Stimulated activated CD4-positive, alpha-beta T cell treated with anti-CD3 and anti-CD28 coated beads, Interleukin-1b, Interleukin-23, amount 100 ng/mL, for 1 hour (primary cell): ENCODE results near the gene AGTPBP1.

Source experiments
- DNase-seq, 2 donors: peaks; one replicate each; pipeline ENCODE4 v3.0.0-alpha.2; 2020; ENCODE audit warnings: low read depth in 2 of 2

AGTPBP1 gene

DNA sequence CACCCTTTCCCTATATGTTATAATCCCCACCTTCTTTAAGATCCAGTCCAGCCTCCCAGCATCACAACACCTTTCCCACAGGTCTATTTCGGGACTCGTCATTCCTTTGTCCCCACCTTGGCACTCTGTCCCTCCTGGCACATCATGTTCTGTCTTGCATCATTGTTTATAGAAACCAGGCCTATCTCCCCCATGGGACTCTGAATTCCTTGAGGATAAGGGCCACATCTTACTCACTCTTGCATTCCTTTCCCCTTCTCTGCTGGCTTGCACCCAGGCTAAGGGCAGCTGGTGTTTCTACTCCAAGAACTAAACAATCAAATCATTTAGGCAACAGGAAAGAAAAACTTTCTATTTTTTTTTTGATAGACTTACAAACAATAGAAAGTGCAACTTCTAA, 205.7 kb downstream of the AGTPBP1 start:
- DNase-seq, result no peak

DNA sequence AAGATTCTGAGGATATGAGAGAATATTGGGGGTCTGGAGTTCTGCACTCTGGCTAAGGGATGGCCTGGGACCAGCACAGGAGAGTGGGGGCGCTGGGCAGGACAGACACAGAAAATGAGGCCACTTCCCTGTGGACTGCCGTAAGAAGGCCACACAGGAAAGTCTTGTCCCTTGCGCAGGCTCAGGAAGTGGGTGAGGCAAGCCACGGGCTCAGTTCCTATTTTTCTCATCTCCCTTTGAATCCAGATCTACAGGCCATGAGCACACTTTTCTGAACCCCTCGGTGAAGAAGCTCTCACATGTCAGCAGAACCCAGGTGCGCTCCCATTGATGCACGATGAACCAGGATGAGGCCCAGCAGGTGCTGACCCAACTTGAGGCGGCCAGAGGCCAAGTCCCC, 207.4 kb downstream of the AGTPBP1 start:
- DNase-seq, result no peak

DNA sequence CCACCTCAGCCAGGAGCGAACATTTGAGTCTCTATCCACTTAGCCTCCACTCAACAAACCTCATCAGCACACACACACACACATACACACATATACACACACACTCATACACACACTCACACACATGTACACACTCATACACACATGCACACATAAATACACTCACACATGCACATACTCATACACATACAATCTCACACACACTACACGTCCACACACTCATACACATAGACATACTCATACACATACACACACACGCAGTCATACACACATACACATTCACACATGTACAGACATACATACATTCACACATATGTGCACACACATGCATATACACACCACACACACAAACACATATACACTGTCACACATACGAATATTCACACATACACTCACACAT, 208.2 kb downstream of the AGTPBP1 start:
- DNase-seq, result no peak

DNA sequence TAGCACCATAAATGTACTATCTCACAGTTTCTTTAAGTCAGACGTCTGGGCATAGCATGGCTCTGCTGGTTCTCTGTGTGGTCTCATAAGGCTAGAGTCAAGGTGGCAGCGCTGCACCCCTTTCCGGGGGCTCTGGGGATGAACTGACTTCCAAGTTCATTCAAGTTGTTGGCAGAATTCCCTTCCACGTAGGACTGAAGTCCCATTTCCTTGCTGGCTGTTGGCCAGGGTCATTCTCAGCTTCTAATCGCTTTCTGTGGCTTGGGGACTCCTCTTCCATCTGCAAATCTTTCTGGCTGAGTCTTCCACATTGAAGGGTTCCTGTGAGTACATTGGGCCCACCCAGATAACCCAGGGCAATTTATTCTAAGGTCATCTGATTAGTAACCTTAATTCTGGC, 211.0 kb downstream of the AGTPBP1 start:
- DNase-seq, result no peak

DNA sequence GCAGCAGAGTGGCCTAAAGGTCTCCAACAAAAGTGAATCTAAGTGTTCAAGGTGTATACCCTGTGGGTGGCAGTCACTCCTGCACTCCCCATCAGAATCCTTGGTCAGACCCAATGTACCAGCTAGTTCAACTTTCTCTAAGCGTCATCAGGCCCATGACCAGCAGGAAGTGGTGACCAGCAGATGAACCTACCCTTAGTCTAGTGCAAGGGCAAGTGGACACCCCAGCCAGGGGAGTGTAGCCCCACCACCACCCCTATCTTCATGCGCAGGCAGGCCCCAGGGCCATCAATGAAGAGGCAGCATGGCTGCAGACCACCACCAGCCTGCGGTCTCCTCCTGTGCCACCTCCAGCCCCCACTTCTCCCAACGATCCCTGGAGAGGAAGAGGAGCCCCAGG, 213.1 kb downstream of the AGTPBP1 start:
- no peak for DNase-seq

DNA sequence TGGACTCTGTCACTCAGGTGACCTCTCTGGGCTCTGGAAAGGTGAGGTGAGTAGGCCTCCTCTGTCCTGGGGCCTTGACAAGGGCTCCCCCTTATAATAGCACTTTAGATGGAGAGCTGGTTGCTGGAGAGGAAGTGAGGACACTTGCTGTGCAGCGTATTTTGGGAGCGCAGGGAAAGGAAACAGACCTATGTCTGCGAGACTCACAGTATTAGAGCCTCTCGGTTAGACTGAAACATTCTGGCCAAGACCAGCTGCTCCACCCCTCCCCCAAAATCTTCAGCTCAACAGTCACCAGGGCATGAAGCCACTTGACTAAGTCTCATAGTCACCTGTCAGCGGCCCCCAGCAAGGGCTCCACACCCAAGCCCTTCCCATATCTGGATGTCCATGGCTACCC, 213.6 kb downstream of the AGTPBP1 start:
- DNase-seq, result no peak

DNA sequence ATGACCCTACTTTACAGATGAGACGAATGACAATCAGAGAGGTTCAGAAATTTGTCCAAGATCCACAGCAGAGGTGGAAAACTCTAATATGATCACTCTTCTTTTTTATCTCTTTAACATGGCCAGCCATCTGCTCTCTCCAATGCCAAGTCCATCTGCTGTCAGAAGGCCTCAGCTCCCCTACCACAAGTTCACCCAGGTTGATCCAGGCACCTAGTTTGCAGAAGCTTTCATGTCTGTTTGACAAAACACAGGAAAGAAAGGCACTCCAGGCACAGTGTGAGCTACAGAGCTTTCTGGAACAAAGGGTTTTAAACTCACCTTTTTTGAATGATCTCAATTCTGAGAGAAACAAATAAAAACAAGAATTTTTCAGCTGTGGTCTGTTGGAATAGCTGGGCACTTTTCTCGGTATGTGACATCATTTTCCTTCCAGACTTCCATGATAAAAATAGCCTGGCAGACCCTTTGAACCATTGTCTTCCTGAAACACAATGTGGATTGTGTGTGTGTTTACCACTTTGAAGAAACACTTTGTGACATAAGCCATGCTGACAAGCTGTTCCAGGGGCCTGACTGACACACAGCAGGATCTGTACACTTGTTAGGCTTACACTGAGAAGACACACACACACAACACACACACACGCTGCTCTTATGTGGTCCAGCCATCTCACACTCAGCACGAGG, 214.3 kb downstream of the AGTPBP1 start:
- DNase-seq, result no peak

DNA sequence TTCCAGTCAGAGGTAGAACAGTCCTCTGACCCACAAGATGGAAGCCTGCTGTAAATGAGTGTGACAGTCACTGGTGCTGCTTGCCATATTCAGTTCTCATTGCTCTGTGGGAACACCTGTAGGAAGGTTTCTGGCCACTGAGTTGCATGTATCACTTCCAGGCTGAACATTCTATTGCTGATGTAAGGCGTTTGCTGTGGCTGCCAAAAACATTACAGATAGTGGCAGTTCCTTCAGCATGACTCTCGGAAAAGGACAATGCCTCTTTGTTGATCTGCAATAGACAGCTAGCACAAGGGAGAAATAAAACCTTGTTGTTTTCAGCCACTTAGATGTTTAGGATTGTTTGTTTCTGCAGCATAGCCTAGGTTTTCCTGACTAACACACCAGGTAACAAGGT, 217.2 kb downstream of the AGTPBP1 start:
- no peak for DNase-seq

DNA sequence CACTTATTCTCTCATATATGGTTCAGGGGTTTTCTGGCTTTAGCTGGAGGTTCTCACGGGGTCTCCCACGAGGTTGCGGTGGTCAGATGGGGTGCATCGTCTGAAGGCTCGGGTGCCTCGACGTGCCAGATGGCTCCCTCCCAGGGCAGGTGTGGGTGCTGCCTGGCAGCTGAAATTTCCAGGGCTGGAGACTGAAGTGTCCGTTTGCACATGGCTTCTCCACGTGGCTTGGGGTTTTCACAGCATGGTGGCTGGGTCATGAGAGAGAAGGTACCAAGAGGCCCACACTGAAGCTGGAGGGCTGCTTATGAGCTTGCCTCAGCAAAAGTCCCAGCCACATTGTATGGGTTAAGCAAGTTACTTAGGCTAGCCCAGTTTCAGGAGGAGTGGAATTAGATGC, 218.6 kb downstream of the AGTPBP1 start:
- no peak for DNase-seq

DNA sequence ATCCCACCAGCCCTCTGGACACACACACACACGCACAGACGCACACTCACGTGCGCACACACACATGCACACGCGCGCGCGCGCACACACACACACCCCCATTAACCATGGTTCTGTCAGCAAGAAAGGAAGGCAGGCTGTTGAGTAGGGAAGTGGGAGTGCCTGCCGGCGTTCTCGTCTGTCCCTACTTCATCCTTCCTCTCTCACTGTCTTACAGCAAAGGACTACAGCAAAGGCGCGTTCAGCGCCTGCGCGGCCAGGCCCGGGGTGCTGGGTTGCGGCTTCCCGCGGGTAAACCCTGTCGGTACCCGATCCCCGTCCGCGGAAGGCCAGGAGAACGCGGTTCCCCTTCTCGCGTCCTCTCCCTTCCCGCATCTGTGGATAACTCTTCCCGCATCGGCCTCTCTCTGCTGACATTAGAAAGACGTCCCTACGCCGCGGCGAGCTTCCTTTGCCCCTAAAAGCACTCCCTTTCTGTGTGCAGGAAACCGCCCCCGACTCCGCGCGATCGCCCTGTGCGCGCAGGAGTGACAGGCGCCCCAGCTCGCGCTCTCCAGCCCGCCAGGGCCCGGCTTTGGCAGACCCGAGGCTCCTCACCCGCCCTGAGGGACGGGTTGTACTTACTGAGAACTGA, 219.2 kb downstream of the AGTPBP1 start:
- DNase-seq, result no peak

DNA sequence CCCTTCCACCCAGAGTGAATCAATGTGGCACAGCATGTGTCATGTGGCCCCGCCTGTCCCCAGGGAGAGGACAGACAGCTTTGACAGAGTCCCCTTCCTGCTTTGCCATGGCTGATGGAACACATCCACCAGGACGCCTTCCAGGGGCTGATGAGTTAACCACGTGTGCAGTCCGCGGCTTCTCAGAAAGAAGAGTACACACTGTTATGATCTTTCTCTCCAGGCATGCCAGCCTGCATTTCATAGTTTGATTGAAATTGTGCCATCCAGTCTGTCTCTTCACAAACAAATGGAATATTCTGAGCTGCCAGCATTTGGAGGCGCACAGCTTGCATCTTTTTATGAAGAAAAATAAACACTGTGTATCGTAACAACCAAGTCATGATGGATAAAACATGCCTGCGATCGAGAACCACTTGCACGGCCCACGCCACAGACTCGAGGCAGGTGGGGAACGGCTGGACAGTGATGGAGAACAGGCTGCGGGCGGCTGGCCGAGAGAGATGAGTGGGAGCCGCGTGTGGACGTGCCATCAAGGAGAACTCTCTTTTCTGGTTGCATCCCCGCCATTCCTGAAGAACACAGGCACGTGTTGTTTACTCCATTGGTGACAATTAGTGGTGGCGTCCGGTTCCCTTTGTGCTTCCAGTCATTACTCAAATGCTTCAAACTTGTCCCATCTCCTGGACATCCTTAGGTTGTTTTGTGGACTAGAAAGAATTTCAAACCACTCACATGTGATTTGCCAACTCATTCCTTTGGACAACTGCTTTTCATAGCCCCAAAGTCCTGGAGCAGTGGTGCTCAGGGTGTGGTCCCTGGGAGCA, 220.2 kb downstream of the AGTPBP1 start:
- no peak for DNase-seq

DNA sequence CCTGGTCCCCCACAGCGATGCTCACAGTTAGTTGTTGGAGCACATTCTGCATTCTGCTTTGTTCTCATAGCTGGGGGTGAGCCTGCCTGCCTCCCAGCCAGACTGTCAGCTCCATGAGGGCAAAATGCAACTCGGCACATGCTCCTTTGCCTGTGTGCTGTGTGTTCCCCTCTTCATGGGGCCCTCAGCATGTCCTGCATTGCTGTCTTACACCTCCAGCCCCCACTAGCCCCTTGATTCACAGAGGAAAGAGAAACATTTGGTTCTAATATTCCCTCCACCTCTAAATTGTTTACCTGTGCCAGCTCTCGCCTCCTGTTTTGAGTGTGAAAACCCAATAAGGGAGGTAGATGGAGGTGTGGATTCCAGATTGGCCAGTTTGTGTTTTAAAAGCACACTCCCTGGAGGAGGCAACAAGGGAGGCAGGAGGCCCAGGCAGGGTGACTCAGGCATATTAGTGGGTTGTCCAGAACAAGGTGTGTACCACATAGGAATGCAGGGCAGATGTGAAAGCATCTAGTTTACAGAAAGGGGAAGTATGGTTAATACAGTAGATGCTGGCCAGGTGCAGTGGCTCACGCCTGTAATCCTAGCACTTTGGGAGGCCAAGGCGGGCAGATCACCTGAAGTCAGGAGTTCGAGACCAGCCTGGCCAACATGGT, 224.6 kb downstream of the AGTPBP1 start:
- DNase-seq, result no peak

DNA sequence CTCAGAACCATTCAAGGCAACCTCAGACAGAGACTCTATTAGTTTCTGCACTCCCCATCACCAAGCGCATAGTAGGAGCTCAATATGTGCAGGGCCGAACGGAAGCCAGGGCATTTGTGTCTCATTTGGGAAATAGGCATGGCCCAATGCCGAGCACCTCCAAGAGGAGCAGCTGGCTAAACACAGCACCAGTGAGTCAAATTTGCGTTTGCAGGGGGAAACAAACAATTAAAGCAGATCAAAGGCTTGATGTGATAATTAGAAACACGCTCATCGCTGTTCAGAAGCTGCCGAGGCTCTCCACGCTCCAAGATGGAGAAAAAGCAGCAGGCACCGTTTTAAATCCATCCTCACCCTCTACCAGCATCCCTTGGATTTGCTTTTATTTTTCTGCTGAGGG, 225.3 kb downstream of the AGTPBP1 start:
- DNase-seq, result no peak

DNA sequence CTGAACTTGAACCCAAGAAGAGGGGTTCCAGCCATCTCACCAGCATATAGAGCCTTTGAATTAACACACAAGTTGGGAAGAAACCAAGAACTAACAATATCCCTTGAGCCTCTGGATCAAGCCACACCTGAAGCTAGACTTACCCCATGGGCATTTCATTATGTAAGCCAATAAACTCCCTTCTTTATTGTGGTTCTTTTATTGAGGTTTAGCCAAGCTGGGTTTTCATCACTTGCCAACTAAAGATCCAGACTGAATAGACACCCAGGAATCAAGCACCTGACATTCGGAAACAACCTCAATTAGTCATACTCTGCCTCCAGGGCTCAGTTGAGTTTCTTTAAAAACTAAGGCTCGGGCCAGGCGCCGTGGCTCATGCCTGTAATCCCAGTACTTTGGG, 226.7 kb downstream of the AGTPBP1 start:
- DNase-seq, result no peak

DNA sequence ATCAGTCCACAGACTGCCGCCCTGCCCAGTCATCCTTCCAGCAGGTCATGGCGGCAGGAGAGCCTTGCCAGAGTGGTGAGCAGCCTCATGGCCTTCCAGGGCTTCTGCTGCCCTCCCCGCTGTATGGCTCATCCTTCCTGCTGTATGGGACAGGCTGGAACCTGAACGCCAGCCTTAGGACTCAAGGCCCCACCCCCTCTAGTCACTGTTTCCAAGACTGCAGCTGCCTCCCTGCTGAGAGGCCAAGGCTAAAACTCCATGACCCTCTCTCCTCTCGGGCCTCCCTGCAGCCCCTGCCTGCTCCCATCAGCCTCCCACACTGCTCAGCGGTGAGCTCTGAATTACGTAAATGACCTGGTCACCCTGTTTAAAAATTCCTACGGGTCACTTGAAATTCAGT, 227.5 kb downstream of the AGTPBP1 start:
- DNase-seq, result no peak

DNA sequence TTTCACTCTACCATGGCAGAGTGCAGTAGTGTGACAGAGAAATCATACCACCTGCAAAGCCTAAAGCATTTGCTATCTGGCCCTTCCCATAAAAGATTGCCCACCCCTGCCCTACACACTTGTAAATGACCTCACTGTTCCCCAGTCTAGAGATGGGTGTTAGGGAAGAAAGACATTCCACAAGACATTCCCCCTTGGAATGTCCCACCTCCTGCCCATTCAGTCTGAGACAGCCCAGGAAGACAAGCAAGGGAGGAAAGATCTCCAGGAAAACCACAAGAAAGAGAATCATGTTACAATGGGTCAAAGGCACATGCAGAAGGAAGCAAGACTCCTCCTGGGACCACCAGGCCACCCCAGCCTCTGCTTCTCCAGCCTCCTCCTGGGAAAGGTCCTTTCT, 230.0 kb downstream of the AGTPBP1 start:
- no peak for DNase-seq

DNA sequence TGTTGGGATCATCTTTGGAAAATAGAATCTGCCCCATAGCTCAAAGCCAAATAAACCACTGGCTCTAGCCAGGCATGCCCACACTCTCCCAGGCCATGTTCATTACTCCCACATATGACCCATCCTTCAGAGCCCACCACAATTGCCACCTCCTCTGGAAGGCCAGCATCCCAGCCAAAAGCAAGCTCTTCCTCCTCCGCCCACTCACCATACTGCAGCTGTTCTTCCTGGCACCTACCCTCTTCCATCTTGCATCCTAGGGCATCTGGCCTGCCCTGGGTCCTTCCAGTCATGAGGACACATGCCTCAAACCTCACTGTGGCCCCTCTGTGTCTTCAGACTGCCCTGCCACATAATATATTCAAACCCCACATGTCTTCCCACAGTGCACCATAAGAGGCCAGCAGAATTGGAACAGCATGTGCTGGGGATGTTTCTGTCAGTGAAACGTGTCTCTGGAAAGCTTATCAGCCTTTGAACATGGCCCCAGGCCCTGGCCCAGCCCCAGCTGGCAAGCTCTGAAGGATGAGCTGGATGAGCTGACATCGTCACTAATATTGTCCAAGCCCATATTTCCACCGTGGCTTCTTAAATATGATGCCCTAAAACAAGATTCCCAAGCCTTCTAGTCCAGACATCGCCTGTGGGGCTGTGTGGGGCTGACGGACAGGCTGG, 230.8 kb downstream of the AGTPBP1 start:
- DNase-seq, result no peak

DNA sequence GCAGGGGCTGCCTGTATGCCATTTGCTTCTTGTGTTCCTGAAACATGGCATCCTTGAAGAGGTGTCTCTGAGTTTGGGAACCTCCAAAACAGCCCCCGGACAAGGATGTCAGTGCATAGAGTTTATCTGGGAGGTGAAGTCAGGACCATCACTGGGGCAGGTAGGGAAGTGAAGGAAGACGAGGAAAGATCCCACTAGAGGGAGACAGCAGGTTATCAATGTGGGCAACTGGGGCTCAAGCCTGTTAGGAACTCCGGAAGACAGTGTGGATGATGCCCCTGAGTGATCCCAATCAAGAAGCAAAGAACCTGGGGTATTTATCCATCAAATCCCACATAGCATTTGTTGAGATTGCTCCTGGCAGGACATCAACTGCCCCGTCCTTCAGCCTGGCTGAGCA, 233.1 kb downstream of the AGTPBP1 start:
- no peak for DNase-seq

DNA sequence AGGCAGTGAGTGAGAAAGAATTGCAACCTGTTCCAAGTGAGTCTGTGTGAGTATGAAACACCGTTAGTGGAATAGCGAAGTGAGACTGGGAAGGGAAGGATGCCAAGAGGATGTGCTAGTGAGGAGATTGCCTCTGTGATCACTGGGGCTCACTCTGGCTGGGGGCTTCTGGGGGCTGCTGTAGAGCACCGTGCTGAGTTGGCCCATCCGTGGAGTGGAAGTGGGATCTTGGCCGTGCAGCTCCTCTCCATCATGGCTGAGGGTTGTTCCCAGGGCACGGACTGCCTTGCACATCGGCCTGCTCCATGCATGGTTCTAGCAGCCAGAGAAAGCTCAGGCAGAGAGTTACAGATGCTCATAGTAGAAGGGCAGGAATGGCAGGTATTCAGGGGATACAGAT, 236.1 kb downstream of the AGTPBP1 start:
- DNase-seq, result no peak

DNA sequence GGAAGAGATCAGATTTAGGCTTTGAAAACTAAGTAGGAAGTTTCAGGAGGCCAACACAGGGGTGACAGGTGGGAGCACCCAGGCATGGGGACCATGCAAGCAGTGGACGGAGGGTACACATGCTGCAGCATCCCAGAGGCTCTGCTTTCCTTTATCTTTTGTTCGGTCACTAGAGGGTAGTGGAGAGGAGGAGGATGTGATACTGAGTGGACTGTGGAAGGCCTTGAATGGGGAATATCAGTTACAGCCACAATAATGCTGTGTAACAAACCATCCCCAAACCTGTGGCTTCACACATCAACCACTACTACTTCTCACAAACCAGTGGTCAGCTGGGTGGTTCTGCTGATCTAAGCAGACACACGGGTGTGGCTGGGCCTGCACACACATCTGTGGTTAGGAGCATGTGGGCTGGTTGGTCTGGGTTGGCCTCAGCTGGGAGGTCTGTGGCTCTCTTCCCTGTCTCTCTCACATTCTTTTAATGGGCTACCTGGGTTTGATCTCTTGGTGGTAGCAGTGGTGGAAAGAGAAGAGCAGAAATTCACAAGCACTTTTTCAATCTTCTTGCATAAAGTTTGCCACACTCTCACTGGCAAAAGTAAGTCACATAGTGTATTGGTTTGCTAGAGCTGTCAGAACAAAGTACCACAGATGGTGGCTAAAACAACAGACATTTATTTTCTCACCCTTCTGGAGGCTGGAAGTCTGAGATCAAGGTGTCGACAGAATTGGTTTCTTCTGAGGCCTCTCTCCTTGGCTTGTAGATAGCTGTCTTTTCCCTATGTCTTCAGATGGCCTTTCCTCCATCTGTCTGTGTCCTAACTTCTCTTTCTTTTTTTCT, 238.7 kb downstream of the AGTPBP1 start:
- DNase-seq, result no peak

DNA sequence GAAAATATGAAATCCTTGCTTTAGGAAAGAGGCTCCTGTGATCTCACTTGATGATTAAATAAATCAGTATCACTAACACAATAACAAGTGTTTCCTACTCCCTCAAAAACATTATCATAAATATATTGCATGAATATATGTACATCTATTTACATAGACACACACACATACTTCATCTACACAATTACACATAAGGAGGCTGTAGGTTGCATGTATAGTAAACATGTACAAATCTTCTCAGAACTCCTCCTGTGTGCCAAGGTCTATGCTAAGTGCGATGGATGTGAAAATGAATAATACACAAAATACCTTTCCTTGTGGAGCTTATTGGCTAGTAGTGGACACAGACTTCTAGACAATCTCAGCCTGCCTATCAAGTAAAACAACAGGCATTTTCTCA, 239.9 kb downstream of the AGTPBP1 start:
- no peak for DNase-seq
